SHP77 (cell line): Measurements from ENCODE around the gene KCNJ14.
A peak's percentile ranks its signal among the peaks of the same experiment; 100 is the strongest.

Experiments used
- DNase-seq, 2 experiments: peaks; one replicate each; lab custom pipeline; 2025; lab: John Stamatoyannopoulos, UW

The KCNJ14 gene

GRCh38 chr19:48445606-48446481 lies 9.5 kb upstream of the KCNJ14 start, which contains the start of gene GRWD1:
TSS of gene GRWD1 (plus strand) at chr19:48445983. CDS start at chr19:48446006, 23 bp downstream.
- DNase-seq: peak; percentile 97 to 98

GRCh38 chr19:48446579-48446978 lies 8.8 kb upstream of the KCNJ14 start:
- no peak for DNase-seq

DNA sequence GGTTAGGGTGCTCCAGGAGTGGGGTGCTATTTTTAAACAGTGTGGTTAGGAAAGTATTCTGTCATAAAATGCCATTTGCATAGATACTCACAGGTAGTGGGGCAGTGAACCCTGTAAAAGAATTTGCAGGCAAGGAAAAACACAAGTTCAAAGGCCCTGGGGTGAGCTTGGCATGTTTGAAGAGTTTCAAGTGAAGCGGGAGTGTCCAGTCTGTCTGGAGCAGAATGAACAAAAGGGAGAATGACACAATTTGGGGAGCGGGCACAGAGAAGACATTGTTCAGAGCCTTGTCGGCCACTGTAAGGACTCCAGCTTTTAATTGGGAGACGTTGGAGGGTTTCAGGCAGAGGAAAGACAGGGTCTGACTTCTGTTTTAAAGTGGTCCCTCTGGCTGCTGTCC lies 6.8 kb upstream of the KCNJ14 start:
- no peak for DNase-seq

DNA sequence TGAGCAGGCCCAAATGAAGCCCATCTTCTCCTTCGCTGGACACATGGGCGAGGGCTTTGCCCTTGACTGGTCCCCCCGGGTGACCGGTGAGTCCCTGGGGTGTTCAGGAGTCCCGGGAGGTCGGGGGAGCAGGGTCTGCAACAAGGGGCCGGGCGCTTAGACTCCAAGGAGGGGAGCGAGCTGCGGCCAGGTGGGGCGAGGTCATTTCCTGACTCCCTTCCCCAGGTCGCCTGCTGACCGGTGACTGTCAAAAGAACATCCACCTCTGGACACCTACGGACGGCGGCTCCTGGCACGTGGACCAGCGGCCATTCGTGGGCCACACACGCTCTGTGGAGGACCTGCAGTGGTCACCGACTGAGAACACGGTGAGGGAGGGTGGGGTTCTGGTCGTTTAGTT lies 4.9 kb upstream of the KCNJ14 start:
- DNase-seq: no peak

DNA sequence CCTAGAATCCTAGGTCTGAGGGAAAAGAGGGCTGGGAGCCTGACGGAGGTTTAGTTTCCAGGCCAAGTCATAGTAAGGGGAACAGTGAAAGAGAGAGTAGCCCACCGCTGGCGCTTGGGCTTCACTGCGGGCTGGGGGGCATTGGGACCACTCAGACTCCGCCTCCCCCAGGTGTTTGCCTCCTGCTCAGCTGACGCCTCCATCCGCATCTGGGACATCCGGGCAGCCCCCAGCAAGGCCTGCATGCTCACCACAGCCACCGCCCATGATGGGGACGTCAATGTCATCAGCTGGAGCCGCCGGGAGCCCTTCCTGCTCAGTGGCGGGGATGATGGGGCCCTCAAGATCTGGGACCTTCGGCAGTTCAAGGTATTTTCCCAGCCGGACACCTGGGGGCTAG lies 4.5 kb upstream of the KCNJ14 start:
- DNase-seq: no peak

DNA sequence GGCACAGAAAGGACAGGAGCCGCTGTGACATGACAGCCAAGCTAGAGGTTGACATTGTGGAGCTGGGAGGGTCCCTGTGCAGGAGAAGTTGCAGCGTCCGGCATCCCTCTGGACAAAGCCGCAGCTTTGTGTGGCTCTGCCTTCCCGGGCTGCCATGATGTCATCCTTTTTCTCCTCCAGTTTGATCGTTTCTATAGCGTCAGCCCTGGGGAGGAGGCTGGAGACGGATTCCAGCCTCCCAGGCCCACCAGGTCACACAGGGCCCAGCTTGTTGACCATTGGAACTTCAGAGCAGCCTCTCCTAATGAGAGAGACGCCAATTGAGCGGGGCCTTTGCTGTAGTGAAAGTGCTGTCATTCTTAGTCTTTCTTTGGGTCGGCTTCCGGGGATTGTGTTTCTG lies 3.8 kb upstream of the KCNJ14 start:
- DNase-seq: no peak

DNA sequence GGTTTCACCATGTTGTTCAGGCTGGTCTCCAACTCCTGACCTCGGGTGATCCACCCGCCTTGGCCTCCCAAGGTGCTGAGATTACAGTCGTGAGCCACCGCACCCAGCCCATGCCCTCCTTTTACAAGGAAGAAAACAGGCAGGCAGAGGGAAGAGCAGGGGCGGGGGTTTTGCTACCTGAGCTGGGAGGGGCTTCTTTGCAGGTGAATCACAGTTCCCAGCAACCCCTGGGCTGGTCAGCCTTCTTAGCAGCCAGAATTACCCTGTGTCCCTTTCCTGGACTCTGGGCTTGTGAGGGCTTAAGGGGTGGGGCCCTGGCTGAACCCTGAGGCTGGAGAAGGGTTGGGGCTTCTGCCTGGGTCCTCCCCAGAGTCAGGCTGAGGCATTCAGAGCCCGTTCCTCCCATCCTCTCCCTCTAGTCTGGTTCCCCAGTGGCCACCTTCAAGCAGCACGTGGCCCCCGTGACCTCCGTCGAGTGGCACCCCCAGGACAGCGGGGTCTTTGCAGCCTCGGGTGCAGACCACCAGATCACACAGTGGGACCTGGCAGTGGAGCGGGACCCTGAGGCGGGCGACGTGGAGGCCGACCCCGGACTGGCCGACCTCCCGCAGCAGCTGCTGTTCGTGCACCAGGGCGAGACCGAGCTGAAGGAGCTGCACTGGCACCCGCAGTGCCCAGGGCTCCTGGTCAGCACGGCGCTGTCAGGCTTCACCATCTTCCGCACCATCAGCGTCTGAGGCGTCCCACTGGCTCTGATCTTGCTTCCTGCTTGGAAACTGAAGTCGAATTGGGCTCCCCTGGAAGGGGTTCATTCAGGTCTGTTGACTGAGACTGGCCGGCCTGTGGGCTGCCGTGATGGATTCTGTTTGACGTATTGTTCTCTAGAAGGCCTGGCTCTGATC lies 2.8 kb upstream of the KCNJ14 start:
- DNase-seq: no peak

DNA sequence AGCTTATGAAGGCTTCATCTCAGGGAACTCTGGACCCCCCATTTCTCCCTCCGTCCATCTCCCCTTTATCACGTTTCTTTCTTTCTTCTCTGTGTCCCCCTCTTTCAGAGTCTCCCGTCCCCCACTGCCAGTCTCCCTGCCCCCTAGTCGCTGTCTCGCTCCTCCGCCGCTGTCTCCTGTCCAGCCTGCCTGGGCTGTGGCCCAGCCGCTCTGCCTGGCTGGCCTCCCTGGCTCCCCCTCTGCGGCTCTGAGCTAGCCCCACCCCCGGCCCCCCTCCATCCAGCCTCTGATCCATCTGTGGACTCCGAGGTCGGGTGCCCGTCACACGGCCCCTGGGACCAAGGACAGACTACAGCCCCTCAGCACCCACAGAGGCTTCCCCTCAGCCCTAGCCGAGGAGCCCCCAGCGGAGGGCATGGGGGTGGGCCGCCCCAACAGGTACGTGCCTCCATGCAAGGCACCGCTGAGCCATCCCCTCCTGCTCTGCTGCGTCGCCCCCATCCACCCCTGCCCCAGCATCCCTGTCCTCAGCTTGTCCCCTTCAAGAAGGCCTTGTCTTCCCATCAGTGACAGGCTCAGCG lies 1.1 kb upstream of the KCNJ14 start:
- no peak for DNase-seq

GRCh38 chr19:48455908-48456562 lies 661 bp downstream of the KCNJ14 start:
- DNase-seq: no peak

- DNase-seq: no peak
These were observed 1.5 kb downstream of the KCNJ14 start for GRCh38 chr19:48456864-48457263.

GRCh38 chr19:48458016-48458415 lies 2.6 kb downstream of the KCNJ14 start:
- DNase-seq: no peak

- no peak for DNase-seq
These were observed 6.2 kb downstream of the KCNJ14 start for GRCh38 chr19:48461651-48461981.

DNA sequence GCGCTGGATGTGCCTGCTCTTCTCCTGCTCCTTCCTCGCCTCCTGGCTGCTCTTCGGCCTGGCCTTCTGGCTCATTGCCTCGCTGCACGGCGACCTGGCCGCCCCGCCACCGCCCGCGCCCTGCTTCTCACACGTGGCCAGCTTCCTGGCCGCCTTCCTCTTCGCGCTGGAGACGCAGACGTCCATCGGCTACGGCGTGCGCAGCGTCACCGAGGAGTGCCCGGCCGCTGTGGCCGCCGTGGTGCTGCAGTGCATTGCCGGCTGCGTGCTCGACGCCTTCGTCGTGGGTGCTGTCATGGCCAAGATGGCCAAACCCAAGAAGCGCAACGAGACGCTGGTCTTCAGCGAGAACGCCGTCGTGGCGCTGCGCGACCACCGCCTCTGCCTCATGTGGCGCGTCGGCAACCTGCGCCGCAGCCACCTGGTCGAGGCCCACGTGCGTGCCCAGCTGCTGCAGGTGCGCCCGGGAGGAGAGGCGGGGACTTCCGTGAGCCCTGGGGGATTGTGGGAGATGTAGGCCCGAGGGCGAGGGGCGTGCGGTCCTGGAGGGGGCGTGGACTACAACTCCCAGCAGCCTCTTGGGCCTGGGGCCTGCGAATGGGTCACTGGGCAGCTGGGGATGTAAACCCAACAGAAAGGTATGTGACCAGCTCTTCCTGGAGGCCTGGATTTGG lies 6.7 kb downstream of the KCNJ14 start:
- peak in 1 of 2 experiments; percentile 4 for DNase-seq

DNA sequence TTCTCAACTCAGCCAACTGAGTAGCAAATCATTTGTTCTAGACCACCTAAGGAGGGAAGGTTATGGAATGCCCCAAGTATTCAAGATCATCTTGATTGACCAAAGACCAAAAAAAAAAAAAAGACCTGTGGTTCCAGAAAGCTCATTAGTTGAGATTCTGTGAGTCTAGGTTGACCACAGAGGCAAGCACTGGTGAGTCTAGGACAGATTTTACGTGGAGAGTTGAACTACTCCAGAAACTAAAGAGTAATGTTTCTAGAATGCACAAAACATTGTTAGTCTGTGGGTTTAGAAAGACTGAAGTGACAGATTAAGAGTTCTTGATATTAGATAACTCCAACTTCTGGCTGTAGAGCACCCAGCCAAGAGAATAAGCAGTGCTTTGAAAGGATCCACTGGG lies 9.8 kb downstream of the KCNJ14 start:
- no peak for DNase-seq

- peak in 1 of 2 experiments; percentile 12 for DNase-seq
These were observed 11.4 kb downstream of the KCNJ14 start for GRCh38 chr19:48466561-48467325.

GRCh38 chr19:48468772-48469288 lies 13.5 kb downstream of the KCNJ14 start:
- peak; percentile 99 for DNase-seq

DNA sequence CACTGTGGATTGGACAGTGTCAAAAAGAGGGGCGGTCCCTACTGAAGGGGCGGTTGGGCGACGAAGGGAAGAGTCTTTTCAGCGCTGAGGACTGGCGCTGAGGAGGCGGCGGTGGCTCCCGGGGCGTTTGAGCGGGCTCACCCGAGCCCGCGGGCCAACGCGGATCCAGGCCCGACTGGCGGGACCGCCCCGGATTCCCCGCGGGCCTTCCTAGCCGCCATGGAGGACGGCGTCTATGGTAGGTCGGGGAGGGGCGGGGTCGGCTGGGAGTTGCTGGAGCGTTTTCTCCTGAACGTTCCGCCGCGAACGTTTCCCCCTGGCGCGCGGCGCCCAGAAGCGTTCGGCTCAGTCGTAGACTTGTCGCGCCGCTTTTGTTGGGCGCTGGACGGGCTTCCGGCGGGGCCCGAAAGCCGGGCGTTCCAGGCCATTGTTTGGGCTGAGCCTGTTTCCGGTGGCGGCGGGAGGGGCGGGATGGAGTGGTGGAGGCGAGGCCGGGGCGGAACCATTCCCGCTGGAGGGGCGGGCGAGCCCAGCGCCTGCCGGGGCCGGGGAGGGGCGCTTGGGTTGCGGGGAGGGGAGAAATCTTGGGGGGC lies 14.0 kb downstream of the KCNJ14 start, which contains the start of gene CYTH2:
Gene CYTH2 (plus strand): TSS at position 81 of the 593 bp plus-strand sequence. CDS start 139 bp downstream, at position 220.
- peak; percentile 64 to 72 for DNase-seq

GRCh38 chr19:48469934-48470680 lies 14.7 kb downstream of the KCNJ14 start:
- no peak for DNase-seq

DNA sequence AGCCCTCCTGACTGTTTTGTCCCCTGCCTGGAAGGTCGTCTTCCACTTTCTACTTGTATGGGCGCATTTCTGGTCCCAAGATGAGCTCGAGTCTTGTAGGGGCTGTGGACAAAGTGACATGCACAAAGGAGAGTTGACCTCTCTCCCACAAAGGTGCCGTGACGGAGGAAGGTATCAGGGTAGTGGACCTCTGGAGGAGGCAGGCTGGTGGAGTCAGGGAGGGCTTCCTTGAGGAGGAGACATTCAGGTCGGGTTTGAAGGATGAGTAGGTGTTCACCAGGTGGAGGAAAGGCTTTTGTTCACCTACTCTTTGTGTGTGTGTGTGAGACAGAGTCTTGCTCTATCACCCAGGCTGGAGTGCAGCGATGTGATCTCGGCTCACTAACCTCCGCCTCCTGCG lies 15.5 kb downstream of the KCNJ14 start:
- no peak for DNase-seq
